COLO829 (cell line): ENCODE results near the gene MCAT.
"Not testable (repeated sequence)": the region's sequence is repeated elsewhere in the genome, so short reads cannot be mapped to it uniquely, and the experiment has no call there.

Experiments used
- DNase-seq: peaks from one replicate; pipeline ENCODE4 v3.0.0; 2012; ENCODE audit warnings: low spot score

Gene MCAT

DNA sequence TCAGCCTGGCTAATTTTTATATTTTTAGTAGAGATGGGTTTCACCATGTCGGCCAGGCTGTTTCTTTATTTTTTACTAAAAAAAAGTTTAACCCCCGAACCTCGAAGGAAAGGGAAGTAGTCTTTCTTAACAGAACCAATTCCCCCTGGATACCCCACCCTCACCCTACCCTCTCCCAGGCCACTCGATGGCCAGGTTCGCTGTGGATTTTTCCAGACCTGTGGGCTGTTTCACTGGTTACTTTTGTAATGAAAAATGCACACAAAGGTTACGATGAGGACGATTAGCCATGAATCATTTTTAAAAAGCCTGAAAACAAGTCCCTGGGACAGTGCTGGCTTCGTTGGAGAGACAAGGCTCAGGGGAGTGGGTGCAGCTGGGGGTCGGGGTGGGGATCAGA, 10.7 kb upstream of the MCAT start:
- no peak for DNase-seq

DNA sequence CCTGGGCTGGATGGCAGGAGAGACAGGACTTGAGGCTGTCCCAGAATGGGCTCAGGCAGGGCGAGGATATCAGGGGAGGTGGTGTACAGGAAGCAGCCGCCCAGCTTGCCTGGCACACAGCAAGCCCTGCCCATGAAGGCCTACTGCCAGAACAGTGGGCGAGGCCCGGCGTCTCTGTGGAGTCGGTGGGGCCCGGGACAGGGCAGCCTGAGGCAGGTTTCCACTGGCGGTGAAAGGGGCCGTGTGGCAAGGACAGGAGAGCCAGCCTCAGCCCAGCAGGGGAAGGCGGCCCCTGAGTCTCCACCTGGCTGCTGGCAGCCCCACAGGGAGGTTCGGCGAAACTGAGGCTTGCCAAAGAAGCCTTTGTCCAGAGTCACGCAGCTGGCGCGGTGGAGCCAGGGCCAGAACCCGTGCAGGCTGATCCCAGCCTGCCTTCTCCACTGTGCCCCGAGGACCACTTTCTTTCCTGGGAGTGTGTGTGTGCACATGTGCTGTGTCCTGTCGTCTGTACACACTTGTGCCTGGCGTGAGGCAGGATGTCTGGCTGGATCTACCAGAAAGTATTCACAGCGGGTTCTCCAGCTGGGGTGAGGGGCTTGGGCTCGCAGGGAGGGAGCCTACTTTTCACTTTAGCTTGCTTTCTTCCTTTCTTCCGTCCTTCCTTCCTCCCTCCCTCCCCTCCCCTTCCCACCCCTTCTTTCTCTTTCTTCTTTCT, 9.3 kb upstream of the MCAT start:
- DNase-seq, result peak; percentile 69

DNA sequence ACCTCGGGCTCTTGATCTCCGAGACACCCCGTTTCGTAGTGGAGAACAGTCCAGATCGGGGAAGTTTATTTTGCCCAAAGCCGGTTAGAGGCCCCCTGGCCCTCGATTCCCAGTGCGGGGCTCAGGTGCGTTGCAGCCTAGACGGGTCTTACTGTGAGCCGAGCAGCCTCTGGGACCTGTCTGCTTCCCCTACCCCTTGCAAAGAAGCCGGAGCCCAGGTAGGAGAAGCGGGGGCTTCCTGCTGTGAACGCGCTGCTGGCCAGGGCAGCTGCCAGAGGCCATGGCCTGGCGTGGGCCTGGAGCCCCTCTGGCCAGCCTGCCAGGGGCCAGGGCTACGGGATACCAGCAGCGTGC, 8.8 kb upstream of the MCAT start:
- DNase-seq, result no peak

DNA sequence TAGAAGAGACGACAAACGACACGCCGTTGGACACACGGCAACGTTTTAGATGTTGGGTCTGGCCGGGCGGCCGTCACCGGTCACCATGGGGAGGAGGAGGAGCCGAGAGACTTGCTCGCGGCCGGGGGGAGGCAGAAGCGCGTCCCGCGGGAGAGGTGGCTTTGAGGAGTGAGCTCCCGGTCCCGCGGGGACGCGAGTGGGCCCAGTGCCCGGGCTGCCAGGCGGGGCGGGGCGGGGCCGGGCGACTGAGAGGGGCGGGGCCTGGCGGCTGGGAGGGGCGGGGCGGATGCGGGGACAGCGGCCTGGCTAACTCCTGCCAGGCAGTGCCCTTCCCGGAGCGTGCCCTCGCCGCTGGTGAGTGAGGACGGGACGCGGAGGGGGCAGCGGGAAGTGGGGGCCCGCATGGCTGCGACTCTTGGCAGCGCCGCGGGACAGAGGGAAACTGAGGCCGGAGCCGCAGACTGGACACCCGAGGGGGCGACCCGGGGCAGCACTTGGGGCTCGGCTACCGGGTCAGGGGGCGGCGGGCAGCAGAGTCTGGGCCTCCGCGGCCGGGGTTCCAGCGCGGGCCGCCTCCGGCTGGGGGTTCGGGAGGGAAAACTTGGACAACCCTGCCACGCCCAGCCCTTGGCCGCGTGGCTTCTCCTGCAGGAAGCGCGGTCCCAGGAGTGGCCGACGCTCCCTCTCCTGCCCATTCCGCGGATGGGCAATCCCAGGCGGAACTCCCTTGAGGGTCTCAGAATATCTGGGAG, 8.2 kb upstream of the MCAT start, which contains the start of gene TSPO:
Gene TSPO, plus strand, starts transcription at position 309 of the 752 bp plus-strand sequence. CDS start 7,680 bp downstream, outside the sequence.
- DNase-seq, result peak; percentile 76

DNA sequence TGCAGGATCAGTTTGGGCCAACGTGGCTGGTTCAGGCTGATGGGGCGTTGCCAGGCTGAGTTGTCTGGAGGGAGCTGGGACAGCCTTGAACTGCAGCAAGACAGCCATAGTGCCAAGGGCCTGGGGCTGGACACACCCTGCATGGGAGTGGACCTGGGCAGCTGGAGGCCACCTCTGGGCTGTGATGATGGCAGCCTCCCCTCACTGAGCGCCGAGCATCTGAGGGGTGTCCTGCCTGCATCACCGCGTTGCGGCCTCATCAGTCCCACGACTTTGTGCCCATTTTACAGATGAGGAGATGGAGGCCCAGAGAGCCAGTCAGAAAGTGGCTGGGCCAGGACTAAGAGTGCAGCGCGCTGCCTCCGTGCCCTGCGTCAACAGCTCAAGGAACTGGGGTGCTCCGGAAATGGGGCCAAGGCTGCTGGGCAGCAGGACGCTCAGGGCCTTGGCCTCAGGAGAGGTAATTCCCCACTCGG, 7.6 kb upstream of the MCAT start:
- DNase-seq, result no peak

DNA sequence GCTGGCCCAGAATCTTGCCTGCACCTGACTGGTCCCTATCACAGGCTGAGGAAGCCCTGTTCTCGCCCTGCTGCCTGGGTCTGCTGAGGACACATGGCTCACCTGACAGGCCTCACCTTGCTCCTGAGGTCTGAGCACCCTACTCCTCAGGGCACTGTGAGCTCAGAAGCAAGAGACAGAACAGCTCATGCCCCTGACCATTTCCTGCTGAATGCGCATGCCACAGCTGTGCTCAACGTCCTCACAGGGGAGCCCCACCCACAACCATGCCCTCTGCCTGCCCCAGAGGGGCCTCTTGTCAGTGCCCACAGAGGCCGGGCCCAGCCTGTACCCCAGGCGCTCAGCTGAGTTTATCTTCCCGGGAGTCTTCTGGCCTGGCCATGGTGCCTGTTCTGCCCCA, 5.4 kb upstream of the MCAT start:
- DNase-seq, result no peak

DNA sequence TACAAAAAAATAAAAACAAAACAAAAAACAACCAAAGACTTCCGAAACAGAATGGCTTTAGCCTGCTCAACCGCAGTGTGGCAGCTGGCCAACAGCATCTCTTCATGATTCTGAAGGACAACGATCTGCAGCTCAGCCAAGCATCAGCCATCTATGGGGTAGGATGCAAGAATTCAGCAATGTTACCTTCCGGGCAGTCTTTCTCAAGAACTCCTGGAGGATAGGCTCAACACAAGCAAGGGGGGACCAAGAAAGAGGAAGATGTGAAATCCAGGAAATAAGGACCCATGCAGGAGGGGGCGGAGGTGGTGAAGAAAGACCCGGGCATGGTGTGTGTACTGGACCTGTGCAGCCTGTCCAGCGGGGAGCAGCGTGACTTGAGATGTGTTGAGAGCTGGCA, 4.6 kb upstream of the MCAT start:
- no peak for DNase-seq

DNA sequence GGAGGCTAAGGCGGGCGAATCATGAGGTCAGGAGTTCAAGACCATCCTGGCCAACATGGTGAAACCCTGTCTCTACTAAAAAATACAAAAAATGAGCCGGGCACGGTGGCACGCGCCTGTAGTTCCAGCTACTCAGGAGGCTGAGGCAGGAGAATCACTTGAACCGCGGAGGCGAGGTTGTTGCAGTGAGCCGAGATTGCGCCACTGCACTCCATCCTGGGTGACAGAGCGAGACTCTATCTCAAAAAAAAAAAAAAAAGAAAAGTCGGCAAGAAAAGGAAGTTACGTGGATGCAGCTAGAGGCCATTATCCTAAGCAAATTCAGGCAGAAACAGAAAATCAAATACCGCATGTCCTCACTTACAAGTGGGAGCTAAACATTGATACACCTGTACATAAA, 3.1 kb upstream of the MCAT start:
- DNase-seq, result not testable (repeated sequence)

DNA sequence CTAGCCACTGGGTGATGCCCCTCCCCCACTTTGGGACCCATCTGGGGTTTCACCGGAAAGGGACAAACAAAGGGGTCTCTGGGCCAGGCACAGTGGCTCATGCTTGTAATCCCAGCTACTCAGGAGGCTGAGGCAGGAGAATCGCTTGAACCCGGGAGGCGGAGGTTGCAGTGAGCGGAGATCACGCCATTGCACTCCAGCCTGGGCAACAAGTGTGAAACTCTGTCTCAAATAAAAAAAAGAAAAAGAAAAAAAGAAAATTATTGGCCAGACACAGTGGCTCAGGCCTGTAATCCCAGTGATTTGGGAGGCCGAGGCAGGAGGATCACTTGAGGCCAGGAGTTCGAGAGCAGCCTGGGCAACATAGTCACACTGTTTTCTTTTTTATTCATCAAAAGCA, 2.2 kb upstream of the MCAT start:
- not testable (repeated sequence) for DNase-seq

DNA sequence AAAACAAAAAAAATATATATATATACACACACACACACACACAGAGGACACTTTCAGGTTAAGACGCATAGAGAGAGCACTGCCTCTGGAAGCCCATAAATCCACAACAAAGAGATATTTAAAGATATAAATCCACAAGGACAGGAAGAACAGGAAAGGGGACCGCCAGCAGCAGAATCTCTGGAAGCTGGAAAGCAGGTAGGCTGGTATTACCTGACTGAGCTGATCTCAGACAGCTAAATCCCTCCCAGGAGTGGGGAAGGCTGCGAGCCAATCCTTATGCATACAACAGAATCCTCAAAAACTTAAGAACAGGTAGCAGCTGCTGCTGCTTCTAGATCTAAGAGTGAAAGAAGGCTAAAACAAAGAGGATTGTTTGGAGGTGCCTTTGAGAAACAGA, 1.8 kb upstream of the MCAT start:
- DNase-seq, result no peak

DNA sequence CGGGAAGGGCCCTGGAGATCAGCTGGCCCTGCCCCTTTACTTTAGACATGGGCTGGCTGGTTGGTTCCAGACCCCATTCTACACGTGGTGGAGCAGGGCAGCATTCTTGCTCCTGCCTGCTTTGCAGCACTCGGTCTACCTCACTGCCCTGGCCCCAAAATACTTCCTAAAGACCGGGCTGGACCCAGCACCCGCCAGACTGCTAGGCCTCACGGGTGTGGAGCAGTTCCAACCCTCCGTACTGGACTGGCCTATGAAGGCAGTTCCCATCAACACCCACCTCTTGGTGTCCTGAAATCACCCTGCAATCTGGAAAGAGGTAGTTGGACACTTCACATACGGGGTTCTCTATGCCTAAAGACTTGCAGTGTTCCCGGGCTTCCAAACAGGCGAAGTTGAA, 6.4 kb downstream of the MCAT start:
- DNase-seq, result no peak

DNA sequence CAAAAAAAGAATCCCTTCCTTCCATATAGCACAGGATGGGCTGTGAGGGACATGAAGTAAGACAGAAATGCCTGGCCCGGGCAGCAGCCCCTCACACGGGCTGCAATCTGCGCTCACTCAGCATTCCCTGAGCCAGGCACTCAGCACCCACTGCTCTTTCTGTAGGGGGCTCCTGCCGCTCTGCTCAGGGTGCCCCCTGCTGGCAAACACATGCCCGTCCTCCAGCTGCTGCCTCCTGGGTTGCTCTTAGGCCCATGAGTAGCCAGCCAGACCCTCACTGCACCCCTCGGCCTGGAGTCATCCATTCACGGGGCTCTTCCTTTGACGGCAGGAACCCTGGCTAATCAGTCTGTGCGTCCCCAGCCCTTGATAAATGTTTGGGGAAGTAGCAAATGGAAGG, 6.9 kb downstream of the MCAT start:
- DNase-seq, result peak; percentile 63

DNA sequence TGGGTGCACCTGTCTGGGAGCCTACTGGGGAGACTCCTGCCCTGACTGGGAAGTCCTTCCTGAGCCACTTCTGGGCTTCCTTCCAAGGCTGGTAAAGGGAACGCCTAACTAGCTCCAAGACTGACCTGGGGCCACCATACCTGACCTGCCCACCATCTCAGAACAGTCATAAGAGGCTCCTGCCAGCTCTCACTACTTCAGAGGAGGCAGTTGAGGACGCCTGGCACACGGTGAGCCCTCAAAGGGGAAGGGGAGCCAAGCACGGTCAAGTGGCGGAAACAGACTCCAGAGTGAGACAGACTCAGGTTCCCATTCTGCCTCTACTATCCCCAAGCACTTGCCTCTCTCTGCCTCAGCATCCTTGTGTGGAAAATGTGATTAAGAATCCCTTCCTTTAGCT, 7.6 kb downstream of the MCAT start:
- no peak for DNase-seq

DNA sequence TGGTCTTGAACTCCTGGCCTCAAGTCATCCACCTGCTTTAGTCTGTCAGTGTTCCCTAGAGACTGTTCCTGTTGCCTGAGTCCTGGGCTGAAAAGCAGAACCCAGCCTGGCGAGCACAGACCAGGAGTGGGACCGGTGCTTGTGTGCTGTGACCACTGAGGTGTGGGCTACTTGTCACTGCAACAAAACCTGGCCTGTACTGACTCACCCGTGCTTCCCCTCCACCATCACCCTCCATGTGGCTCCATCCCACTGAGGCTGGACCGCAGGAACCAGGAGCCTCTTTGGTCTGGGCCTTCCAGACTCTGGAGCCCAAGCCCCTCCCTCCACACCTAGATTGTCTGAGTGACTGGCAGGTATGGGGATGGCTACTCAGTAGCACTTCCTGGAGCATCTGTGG, 8.6 kb downstream of the MCAT start:
- no peak for DNase-seq

DNA sequence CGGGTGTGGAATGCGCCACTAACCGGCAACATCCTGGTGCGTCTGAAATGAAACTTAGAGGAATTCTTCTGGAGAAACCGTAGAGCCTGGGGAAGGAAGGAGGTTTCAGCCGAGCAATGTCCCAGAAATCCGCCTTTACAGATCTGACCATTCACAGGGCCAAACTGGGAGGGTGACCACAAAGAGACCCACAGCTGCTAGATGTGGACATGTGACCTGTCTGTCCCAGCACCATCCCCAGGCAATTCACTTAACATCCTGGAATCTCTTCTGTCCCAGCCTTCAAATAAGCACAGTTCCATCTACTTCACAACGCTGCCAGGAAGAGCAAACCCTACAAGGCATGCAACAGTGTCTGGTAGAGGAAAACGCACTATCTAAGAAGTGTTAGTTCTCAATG, 9.8 kb downstream of the MCAT start:
- no peak for DNase-seq

DNA sequence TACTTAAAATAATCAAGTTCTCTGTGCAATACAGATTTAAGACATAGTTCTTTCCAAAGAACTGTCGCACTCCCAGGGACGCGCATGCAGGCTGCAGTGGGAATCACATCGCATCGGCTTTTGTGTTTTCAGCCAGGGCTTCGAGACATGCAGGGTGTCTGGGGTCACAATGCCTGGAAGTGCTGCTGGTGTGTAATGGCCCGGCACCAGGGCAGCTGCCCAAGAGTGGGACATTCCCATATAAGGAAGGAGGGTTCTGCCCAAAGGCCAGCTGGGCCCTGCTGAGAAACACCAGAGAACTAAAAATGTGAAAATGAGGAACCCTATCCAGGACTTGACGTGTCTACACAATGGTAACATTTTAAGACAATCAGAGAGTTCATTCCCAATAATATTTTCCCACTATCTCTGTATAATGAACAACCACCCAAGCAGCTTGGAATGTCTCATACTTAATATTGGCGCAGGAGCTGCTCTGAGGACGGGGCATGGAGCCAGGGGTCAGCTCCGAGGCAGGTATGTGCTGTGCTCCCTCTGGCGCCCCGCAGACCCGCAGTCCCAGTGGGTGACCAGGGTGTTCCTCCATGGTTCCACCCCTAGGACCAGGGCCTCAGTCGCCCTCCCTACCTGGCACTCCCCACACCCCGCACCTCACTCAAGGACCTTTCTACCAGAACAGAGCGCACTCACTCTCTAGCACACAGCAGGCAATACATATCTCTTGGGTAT, 11.3 kb downstream of the MCAT start:
- no peak for DNase-seq

DNA sequence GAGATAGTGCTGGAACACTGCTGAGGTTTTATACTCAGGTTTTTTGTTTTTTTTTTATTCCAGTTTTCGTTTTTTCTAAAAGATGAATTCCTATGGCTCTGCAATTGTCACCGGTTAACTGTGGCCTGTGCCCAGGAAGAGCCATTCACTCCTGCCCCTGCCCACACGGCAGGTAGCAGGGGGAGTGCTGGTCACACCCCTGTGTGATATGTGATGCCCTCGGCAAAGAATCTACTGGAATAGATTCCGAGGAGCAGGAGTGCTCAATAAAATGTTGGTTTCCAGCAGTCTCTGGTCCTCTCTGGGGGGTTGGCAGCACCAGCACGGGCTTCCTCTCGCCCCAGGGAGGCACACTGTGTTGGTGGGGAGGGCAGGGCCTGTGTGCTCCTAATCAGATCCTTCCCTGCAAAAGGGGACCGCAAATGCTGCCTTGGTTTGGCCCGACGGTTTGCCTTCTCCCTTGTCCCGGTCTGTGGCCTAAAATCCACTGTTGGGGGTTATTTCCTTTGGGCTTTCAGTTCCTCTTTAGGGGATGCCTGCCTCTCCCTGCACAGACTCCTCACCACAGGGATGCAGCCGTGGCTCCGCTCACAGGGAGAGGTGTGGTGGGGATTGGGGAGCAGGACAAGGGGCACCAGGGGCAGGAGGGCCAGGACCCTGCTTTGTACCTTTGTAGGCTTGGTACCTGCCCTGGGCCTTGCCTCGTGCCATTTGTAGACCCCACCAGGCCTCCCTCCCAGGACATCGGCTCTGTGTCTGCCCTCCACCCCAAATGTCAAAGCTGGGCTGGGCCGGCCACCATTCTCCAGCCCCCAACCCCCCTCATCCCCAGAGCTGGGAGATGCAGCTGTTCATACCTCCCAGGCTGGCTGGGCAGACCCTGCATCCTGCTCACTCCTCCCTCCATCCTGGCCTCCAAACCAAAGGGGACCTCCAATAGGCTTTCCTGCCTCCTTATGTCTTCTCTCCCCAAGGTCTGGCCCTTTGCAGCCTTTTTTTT, 13.5 kb downstream of the MCAT start:
- DNase-seq, result no peak

DNA sequence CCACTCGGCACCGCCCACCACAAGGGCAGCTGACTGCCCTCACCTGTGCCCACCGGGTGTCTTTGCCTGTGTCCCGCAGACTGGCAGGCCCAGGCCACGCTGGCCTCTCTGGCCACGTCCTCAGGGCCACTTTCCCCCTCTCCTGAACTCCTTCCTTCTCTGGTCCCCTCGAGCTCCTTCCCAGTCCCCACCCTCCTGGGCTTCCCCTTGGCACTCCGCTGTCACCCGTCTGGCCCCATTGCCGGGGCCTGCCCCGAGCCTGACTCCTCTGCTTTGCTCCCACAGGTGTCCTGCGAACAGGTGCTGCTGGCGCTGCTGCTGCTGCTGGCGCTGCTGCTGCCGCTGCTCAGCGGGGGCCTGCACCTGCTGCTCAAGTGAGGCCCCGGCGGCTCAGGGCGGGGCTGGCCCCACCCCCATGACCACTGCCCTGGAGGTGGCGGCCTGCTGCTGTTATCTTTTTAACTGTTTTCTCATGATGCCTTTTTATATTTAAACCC, 14.2 kb downstream of the MCAT start:
- no peak for DNase-seq

DNA sequence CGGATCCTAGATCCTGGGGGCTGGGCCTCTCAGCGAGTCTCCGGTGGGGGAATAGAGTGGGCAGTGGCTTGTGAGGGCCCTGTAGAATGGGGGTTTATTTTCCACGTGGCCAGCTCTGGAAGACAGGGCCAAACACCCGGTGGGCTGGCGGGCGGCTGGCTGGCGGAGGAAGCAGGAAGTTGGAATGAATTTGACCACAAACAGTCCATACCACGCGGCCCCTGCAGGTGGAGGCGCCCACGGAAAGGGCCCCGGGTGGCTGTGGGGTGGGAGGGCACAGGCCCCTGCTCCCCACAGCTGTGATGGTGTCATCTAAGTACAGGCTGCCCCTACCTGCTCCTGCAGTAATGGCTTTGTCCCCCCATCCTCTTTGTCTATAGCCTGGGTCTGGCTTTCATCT, 15.1 kb downstream of the MCAT start:
- DNase-seq, result no peak

DNA sequence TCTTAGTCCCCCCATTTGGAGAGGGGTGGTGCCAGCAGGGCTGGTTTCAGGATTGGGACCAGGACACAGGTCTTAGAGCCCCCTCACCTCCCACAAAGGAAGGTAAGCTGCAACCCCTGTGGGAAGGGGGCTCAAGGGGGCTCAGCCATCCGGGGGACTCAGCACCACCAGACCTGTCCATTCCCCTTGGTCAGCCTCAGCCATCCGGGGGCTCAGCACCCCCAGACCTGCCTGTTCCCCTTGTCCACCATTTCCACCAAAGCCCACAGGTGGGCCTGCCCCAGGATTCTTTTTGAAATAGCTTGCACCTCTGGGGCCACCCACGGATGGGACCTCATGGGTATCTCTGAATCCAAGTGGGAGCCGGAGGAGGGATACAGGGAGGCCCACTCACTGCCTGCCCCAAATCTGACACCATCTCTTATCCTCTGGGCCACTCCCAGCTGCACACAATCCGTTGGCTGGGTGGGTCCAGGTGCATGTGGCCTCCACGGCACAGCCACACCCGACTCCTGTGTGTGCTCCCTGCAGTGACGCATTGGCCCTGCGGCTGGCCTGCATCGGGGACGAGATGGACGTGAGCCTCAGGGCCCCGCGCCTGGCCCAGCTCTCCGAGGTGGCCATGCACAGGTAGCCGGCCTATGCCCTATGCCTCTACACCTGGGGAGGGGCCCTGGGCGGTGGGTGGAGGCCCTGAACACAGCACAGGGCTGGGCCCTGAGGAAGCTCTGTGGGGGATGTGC, 15.9 kb downstream of the MCAT start:
- no peak for DNase-seq
